GM13977 (cell line): ENCODE measurements around the gene HPCAL1.

Experiments
- DNase-seq: peaks from one replicate; pipeline ENCODE4 v3.0.0; 2012; ENCODE audit warnings: low spot score
- in situ Hi-C: fragments of 300-500 bp; cut with MboI; formaldehyde crosslinking; loops from one replicate; pipeline ENCODE4 v1.12.0; 2022; ENCODE audit warnings: low sequenced_read_pairs, low pct_unique_long_range_greater_than_20kb, mixed read lengths, inconsistent platforms; ENCODE audit not compliant: unreplicated experiment
- TF ChIP-seq, protein P1 (sequence below): IDR thresholded peaks from 2 replicates; pipeline ENCODE4 v1.5.1; 2012; ENCODE audit warnings: mild to moderate bottlenecking, control low read depth; ENCODE audit not compliant: insufficient read depth; ENCODE audit errors: extremely low read depth, missing control alignments

HPCAL1 gene

DNA sequence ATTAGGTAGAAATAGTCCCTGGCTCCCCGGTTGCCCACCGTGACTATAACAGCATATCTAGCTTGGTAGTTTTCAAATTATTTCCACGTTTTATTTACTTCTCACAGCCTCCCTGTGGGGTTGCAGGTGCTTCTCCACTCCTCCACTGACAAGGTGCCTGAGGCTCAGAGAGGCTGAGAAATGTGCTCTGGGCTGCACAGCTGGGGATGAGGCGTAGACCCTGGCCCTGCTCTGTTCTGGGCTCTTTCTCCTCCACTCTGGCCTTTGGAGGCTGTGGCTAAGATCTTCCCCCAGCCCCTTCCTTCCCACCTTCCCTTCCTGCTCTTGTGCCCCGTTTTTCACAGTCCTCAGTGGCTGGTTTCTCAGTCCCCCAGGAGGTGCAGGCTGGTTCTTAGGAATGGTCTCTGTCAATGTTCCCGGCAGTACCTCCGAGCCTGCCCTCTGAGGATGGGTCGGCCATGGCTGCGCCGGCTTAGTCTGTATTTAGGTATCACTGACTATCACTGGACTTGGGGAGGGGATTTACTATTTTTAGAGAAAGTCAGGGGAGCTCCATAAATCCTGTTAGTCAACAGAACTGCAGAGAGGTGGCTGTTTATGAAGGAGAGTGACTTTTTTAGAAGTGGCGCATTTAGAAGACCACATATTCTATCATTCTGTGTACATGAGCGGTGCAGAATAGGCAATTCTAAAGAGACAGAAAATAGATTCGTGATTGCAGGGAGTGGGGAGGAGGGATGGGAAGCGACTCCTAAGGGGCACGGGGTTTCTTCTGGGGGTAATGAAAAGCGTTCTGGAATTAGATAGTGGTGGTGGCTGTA, 35.0 kb downstream of the HPCAL1 start:
- TF ChIP-seq, protein P1, sequence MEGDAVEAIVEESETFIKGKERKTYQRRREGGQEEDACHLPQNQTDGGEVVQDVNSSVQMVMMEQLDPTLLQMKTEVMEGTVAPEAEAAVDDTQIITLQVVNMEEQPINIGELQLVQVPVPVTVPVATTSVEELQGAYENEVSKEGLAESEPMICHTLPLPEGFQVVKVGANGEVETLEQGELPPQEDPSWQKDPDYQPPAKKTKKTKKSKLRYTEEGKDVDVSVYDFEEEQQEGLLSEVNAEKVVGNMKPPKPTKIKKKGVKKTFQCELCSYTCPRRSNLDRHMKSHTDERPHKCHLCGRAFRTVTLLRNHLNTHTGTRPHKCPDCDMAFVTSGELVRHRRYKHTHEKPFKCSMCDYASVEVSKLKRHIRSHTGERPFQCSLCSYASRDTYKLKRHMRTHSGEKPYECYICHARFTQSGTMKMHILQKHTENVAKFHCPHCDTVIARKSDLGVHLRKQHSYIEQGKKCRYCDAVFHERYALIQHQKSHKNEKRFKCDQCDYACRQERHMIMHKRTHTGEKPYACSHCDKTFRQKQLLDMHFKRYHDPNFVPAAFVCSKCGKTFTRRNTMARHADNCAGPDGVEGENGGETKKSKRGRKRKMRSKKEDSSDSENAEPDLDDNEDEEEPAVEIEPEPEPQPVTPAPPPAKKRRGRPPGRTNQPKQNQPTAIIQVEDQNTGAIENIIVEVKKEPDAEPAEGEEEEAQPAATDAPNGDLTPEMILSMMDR: no peak
- no peak for DNase-seq
- in situ Hi-C loops: no loop called here

DNA sequence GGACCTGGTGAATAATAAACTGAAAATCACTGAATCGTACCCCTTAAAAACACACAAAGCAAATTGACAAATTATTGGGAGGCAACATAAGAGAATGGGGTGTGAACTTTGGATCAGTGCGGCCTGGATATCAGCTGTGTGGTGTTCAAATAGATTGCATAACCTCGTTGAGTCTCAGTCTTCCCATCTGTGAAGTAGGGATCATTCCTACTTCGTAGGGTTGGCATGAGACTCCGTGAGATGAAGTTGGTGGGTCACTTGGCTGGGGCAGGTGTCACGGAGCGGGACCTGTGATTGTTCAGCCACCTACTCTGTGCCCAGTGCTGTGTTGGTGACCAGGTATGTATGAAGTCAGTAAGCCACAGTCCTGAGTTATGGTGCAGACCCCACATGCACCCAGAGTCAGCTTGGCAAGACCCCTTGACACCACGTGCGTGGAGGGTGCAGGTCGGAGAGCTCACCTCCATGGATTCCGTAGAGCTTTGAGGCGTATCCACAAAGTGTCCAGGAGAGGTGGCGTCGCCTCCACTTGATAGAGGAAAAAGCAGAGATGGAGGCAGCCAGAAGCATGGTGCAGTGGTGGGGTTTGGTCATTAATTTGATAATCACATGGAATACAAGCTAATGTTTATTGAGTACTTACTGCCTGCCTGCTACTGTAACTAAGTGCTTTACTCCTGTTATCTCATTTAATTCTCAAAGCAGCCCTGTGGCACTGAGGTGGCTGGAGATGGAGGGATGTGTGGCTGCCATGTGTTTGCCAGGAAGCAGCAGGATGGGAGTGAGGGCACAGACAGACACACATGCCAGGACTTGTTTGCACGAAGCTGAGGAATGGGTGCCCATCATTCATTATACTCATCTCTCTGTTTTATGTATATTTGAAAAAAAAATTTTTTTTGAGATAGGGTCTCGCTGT, 35.8 kb downstream of the HPCAL1 start:
- TF ChIP-seq, protein P1: no peak
- no peak for DNase-seq
- in situ Hi-C loops: no loop called here

DNA sequence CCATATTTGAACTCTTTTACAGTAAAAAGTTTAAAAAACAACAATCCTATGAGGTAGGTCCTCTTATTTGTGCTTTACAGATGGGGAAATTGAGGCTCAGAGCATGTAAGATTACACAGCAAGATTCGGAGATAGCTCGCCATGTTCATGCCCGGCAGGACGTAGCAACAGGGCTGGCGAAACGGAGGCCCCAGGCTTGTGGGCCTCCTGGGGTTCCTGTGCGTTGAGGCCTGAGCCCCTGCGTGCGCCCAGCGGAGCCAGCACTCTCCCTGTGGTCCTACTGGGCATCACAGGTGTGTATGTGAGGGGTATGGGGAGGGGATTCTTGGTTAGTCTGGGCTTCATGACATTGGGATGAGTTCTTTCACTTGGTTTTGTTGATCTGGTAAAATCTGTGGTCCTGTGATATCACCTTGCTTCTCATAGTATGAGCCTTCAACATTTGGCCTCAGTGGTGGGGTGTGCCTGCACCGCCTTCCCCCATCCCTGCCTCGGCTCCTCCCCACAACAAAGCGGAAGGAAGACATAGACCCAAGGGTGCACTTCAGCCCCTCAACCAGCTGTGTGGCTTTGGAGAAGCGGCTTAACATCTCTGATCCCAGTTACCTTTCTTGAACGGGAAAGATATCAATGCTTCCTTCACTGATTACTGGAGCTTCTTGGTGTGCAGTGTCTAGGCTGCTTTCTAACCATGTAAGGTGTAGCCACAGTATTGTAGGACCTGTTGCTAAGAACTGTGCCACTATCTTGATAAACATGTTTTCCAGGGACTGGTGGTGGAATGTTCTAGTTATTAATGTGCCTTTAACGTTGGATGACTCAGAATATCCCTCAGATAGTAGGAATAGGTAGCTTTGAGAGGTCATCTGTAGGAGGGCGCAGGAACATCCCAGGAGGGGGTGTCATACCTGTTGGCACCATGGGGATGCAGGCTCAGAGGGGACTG, 37.2 kb downstream of the HPCAL1 start:
- no peak for DNase-seq
- TF ChIP-seq, protein P1: no peak
- in situ Hi-C loops: no loop called here

DNA sequence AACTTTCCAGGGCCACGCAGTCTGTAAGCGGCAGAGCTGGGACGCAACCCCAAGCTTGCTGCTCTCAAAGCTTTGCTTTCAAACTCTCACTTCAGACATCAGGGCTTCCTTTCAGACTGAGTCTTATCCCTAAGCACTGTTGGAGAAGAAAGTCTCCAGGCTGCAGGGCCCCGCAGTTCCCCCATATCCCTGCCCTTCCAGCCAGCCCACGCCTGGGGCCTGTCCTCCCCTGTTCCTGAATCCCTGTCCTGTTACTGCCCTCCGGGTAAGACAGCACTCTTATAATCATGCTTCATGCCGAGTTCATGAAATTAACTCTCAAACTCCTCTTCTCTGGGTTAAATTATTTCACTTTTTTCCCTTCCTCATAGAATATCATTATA, 37.9 kb downstream of the HPCAL1 start:
- in situ Hi-C loops: no loop called here
- TF ChIP-seq, protein P1: no peak

DNA sequence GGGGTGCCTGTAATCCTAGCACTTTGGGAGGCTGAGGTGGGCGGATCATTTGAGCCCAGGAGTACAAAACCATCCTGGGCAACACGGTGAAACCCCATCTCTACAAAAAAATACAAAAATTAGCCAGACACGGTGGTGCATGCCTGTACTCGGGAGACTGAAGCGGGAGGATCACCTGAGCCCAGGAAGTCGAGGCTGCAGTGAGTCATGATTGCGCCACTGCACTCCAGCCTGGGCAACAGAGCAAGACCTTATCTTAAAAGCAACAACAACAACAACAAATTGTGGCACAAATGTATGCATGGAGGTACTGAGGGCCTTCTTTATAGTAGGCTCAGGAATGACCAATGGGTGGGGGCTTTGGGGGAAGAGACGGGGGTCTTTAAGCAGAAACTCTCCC, 38.5 kb downstream of the HPCAL1 start:
- TF ChIP-seq, protein P1: no peak
- in situ Hi-C loops: no loop called here
- no peak for DNase-seq

More for the DNA sequence above, 37.9 kb downstream of the HPCAL1 start:
- DNase-seq: no peak
